GM12878 (cell line): ENCODE results near the gene MARCHF4. TPM values are rescaled to one million over a fixed set of nuclear protein-coding genes. Genes with fewer than 3 reads are reported as not detected.

Experiments
- ATAC-seq: fragments of 200-7000 bp; cut with Tn5 transposase; 3 replicates; pipeline ENCODE4 v1.9.1; 2020; ENCODE audit warnings: mild to moderate bottlenecking, moderate library complexity
- BruUV-seq: library from RNA; stranded (reverse); fragments of 400-500 nt; replicated peaks from 2 replicates; lab custom pipeline; 2021; lab: Mats Ljungman, UMichigan
- CTCF ChIA-PET: fragments of 300-600 bp; sonication (Branson Sonifier 250); formaldehyde crosslinking; extraction: SDS; loops from one replicate; lab custom pipeline; 2021; ENCODE audit warnings: inconsistent platforms; lab: Yijun Ruan, JAX
- POLR2A ChIA-PET: fragments of 350-600 bp; formaldehyde crosslinking; extraction: SDS; loops from one replicate; lab custom pipeline; 2021; ENCODE audit warnings: inconsistent platforms; lab: Charles Lee
- RAD21 ChIA-PET: fragments of 300-600 bp; sonication (Branson Sonifier 250); formaldehyde crosslinking; loops from one replicate; lab custom pipeline; 2023; ENCODE audit warnings: antibody characterized with exemption; ENCODE audit not compliant: unreplicated experiment; lab: Charles Lee
- SMC1A ChIA-PET: fragments of 300-600 bp; sonication (Branson Sonifier 250); formaldehyde crosslinking; loops from one replicate; lab custom pipeline; 2023; ENCODE audit not compliant: unreplicated experiment, uncharacterized antibody; lab: Charles Lee
- DNase-seq: peaks from one replicate; pipeline ENCODE4 v3.0.0-alpha.2; 2011; ENCODE audit warnings: low read depth, low spot score
- FAIRE-seq: peaks from 3 replicates; lab custom pipeline; 2011; peaks lifted over from hg19 to GRCh38; lab: Jason Lieb, UNC
- H2AFZ ChIP-seq: 2 replicates; pipeline ENCODE4 v1.6.0; 2011; ENCODE audit warnings: low read depth, low read length, control low read depth; ENCODE audit not compliant: control insufficient read depth
- H3K27ac ChIP-seq: 2 replicates; pipeline ENCODE4 v1.5.1; 2011; ENCODE audit warnings: control low read depth; ENCODE audit not compliant: control insufficient read depth, insufficient read depth
- H3K27me3 ChIP-seq, 2 experiments: replicated peaks in 1 of 2; 2 replicates each; pipeline versions ENCODE4 v1.6.0 to v1.6.1; 2011; ENCODE audit warnings: low read length in 1 of 2; ENCODE audit not compliant: control insufficient read depth in 2 of 2, insufficient read depth in 2 of 2
- H3K36me3 ChIP-seq, 2 experiments: 2 replicates each; pipeline ENCODE4 v1.5.1; 2011; ENCODE audit warnings: low read length in 1 of 2; ENCODE audit not compliant: control insufficient read depth in 2 of 2, insufficient read depth in 2 of 2
- H3K4me1 ChIP-seq: 2 replicates; pipeline ENCODE4 v1.6.1; 2011; ENCODE audit warnings: mild to moderate bottlenecking, low read length, moderate library complexity, mixed read lengths; ENCODE audit not compliant: control insufficient read depth, insufficient read depth
- H3K4me2 ChIP-seq: 2 replicates; pipeline ENCODE4 v1.6.0; 2011; ENCODE audit warnings: control low read depth; ENCODE audit not compliant: control insufficient read depth, insufficient read depth
- H3K4me3 ChIP-seq: fragments of 200-600 bp; sonication (generic); 2 replicates; pipeline ENCODE4 v1.5.1; 2016
- H3K79me2 ChIP-seq: 2 replicates; pipeline ENCODE4 v1.6.0; 2011; ENCODE audit warnings: low read length; ENCODE audit not compliant: control insufficient read depth, insufficient read depth
- H3K9ac ChIP-seq: 2 replicates; pipeline ENCODE4 v1.8.0; 2011; ENCODE audit warnings: low read length, control low read depth, mixed read lengths; ENCODE audit not compliant: control insufficient read depth, insufficient read depth
- H3K9me3 ChIP-seq: replicated peaks from 3 replicates; pipeline ENCODE4 v1.5.1; 2011; ENCODE audit warnings: mild to moderate bottlenecking, low read length; ENCODE audit not compliant: control insufficient read depth, insufficient read depth
- H4K20me1 ChIP-seq: 2 replicates; pipeline ENCODE4 v1.6.0; 2011; ENCODE audit not compliant: control insufficient read depth, insufficient read depth
- CEBPZ ChIP-seq: fragments of 150-350 bp; IDR thresholded peaks from 2 replicates; pipeline ENCODE4 v1.6.1; 2016; ENCODE audit warnings: low read depth, low read length
- ESRRA ChIP-seq: IDR thresholded peaks from 2 replicates; pipeline ENCODE4 v1.6.1; 2012; ENCODE audit warnings: mild to moderate bottlenecking, low read length, improper control_type of control experiment
- EZH2 ChIP-seq: IDR thresholded peaks from 2 replicates; pipeline ENCODE4 v1.6.1; 2012; ENCODE audit warnings: low read depth, mild to moderate bottlenecking, control low read depth, inconsistent platforms, low read length, borderline replicate concordance; ENCODE audit not compliant: control insufficient read depth
- KDM1A ChIP-seq: fragments of 200-600 bp; sonication (generic); IDR thresholded peaks from 2 replicates; pipeline ENCODE4 v1.6.1; 2016; ENCODE audit warnings: borderline replicate concordance
- MEF2B ChIP-seq: fragments of 450-650 bp; IDR thresholded peaks from 2 replicates; pipeline ENCODE4 v1.6.1; 2018; ENCODE audit warnings: mild to moderate bottlenecking, moderate library complexity; ENCODE audit not compliant: partially characterized antibody, poor library complexity, severe bottlenecking
- MTA2 ChIP-seq: fragments of 450-650 bp; IDR thresholded peaks from 2 replicates; pipeline ENCODE4 v1.6.1; 2016; ENCODE audit warnings: low read depth, mild to moderate bottlenecking, moderate library complexity
- MTA3 ChIP-seq: IDR thresholded peaks from 2 replicates; pipeline ENCODE4 v1.6.1; 2012; ENCODE audit warnings: low read length, inconsistent platforms, borderline replicate concordance
- MYC ChIP-seq: IDR thresholded peaks from 2 replicates; pipeline ENCODE4 v1.6.1; 2011; ENCODE audit warnings: mild to moderate bottlenecking, low read length, moderate library complexity, inconsistent platforms; ENCODE audit not compliant: insufficient read depth, insufficient replicate concordance, insufficient read length, severe bottlenecking
- POLR2AphosphoS2 ChIP-seq: IDR thresholded peaks from 2 replicates; pipeline ENCODE4 v1.6.1; 2011; ENCODE audit warnings: low read depth, mild to moderate bottlenecking, low read length, improper control_type of control experiment, moderate library complexity
- WGBS: methylation state at CpG from one replicate; pipeline ENCODE4 v1.1.6; 2016; ENCODE audit warnings: low lambda C conversion rate; ENCODE audit not compliant: insufficient replicate concordance, insufficient coverage; ENCODE audit errors: missing lambda C conversion rate; 5-methylcytosine and 5-hydroxymethylcytosine counted together
- in situ Hi-C: fragments of 300-500 bp; cut with MboI; formaldehyde crosslinking; loops from 9 replicates; pipeline ENCODE4 v1.14.3; 2018; ENCODE audit warnings: mixed read lengths
- intact Hi-C: fragments of 100-400 bp; cut with micrococcal nuclease; formaldehyde crosslinking; loops from one replicate; pipeline ENCODE4 v1.14.2; 2022; ENCODE audit not compliant: unreplicated experiment
- polyA plus RNA-seq, 11 experiments: library from polyadenylated mRNA; depleted of rRNA in 4 of 11; unstranded in 6 of 11; stranded (reverse) in 5 of 11; fragments of >200 nt; fragmentation: Nextera tagmentation in 4 of 11; fragmentation: Illumina TruSeq in 1 of 11; extraction: Ambion mirVana in 4 of 11; extraction: Trizol in 1 of 11; gene quantifications; 1 replicate in 1 of 11; 2 replicates in 10 of 11; pipeline versions ENCODE4 v1.2.1 to v1.2.3, GENCODE V29; 2011 to 2016; ENCODE audit warnings: inconsistent platforms in 2 of 11, missing spikeins in 2 of 11, low read depth in 1 of 11
- total RNA-seq, 4 experiments: library from RNA; depleted of rRNA in 3 of 4; stranded (reverse); fragments of >200 nt in 3 of 4; fragmentation: Illumina TruSeq in 1 of 4; extraction: Trizol in 1 of 4; gene quantifications; 2 replicates each; pipeline versions ENCODE4 v1.2.1 to v1.2.3, GENCODE V29; 2013 to 2021
- TF ChIP-seq, protein P1 (sequence below): IDR thresholded peaks from 2 replicates; pipeline ENCODE4 v1.6.1; 2012; ENCODE audit warnings: low read depth, low read length, improper control_type of control experiment
- TF ChIP-seq, protein P2 (sequence below): fragments of 450-650 bp; IDR thresholded peaks from 2 replicates; pipeline ENCODE4 v1.6.1; 2016; ENCODE audit warnings: mild to moderate bottlenecking
- TF ChIP-seq, protein P3 (sequence below): fragments of 450-650 bp; IDR thresholded peaks from 2 replicates; pipeline ENCODE4 v1.6.1; 2017; ENCODE audit warnings: mild to moderate bottlenecking
- TF ChIP-seq, protein P4 (sequence below): IDR thresholded peaks from 2 replicates; pipeline ENCODE4 v1.6.1; 2011; ENCODE audit warnings: borderline replicate concordance, low read depth, mild to moderate bottlenecking, moderate library complexity, low read length; ENCODE audit not compliant: insufficient read depth, poor library complexity, severe bottlenecking

Gene MARCHF4
- total and polyA plus RNA-seq, 10 of the 15 experiments (the other 5 are each of a cell fraction or from before 2014, with no cell fraction given) = not detected

DNA sequence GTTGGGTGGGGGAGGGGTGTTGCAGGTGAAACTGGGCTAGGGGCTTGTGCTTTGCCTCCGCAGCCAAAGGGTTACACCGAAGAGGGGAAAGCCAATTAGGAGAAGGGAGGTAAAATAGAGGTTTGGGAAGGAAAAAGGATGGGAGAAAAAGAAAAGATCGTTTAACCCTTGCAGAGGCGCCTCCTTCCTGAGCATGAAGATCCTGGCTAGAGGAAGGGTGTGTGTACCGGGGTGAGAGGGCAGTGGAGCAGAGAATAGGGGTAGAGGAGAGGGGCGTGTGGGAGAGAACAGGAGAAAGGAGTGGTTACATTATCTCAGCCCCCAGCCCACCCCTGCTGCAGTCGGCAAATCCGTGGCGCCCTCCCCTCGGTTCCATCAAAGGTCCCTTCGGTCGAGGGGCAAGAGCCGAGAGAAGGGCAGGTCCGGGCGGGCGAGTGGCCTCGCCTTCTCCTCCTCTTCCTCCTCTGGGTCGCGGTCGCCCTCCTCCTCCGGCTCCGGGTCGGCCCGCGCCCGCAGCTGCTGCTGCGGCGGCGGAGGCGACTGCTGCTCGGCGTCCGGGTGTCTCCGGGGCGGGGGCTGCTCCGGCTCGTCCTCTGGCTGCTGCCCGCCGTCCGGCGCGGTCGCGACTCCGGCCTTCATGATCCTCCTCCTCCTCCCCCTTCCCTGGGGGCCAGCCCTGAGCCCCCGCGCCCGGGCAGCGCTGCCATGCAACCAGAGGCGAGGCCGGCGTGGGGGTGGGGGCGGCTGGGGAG, 1.1 kb downstream of the MARCHF4 start:
- Histone ChIP-seq H3K4me3 (no peak overlapping the region), H3K27me3 (peaks cover 4 to 6% of the 10 kb centered on the region in 2 experiments; a peak in 3 of 4 replicates), H2AFZ (no peak overlapping the region), H3K79me2 (no peaks in the 10 kb centered on the region), H3K9ac (no peak overlapping the region), H4K20me1 (no peaks in the 10 kb centered on the region), H3K4me2 (no peak overlapping the region), H3K36me3 (no peaks in the 10 kb centered on the region), H3K27ac (no peak overlapping the region), H3K9me3 (no peaks in the 10 kb centered on the region), H3K4me1 (no peaks in the 10 kb centered on the region)
- CTCF ChIA-PET = no interaction called here
- ATAC-seq = no peak
- WGBS = 31% methylated on average over 43 of the region's 53 CpGs
- FAIRE-seq = no peak
- no TSS peak for BruUV-seq
- SMC1A ChIA-PET = no interaction called here
- POLR2A ChIA-PET = no interaction called here
- DNase-seq = no peak
- intact Hi-C loops (no loop called here), in situ Hi-C loops (no loop called here)
- RAD21 ChIA-PET = no interaction called here
- TF ChIP-seq CEBPZ (no peak), KDM1A (no peak), MYC (no peak), POLR2AphosphoS2 (no peak), MTA3 (no peak), MEF2B (no peak), MTA2 (no peak), ESRRA (no peak), EZH2 (no peak)
- TF ChIP-seq, protein P1, sequence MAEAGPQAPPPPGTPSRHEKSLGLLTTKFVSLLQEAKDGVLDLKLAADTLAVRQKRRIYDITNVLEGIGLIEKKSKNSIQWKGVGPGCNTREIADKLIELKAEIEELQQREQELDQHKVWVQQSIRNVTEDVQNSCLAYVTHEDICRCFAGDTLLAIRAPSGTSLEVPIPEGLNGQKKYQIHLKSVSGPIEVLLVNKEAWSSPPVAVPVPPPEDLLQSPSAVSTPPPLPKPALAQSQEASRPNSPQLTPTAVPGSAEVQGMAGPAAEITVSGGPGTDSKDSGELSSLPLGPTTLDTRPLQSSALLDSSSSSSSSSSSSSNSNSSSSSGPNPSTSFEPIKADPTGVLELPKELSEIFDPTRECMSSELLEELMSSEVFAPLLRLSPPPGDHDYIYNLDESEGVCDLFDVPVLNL = no peak
- TF ChIP-seq, protein P2, sequence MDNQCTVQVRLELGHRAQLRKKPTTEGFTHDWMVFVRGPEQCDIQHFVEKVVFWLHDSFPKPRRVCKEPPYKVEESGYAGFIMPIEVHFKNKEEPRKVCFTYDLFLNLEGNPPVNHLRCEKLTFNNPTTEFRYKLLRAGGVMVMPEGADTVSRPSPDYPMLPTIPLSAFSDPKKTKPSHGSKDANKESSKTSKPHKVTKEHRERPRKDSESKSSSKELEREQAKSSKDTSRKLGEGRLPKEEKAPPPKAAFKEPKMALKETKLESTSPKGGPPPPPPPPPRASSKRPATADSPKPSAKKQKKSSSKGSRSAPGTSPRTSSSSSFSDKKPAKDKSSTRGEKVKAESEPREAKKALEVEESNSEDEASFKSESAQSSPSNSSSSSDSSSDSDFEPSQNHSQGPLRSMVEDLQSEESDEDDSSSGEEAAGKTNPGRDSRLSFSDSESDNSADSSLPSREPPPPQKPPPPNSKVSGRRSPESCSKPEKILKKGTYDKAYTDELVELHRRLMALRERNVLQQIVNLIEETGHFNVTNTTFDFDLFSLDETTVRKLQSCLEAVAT = no peak
- TF ChIP-seq, protein P3, sequence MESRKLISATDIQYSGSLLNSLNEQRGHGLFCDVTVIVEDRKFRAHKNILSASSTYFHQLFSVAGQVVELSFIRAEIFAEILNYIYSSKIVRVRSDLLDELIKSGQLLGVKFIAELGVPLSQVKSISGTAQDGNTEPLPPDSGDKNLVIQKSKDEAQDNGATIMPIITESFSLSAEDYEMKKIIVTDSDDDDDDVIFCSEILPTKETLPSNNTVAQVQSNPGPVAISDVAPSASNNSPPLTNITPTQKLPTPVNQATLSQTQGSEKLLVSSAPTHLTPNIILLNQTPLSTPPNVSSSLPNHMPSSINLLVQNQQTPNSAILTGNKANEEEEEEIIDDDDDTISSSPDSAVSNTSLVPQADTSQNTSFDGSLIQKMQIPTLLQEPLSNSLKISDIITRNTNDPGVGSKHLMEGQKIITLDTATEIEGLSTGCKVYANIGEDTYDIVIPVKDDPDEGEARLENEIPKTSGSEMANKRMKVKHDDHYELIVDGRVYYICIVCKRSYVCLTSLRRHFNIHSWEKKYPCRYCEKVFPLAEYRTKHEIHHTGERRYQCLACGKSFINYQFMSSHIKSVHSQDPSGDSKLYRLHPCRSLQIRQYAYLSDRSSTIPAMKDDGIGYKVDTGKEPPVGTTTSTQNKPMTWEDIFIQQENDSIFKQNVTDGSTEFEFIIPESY = no peak
- TF ChIP-seq, protein P4, sequence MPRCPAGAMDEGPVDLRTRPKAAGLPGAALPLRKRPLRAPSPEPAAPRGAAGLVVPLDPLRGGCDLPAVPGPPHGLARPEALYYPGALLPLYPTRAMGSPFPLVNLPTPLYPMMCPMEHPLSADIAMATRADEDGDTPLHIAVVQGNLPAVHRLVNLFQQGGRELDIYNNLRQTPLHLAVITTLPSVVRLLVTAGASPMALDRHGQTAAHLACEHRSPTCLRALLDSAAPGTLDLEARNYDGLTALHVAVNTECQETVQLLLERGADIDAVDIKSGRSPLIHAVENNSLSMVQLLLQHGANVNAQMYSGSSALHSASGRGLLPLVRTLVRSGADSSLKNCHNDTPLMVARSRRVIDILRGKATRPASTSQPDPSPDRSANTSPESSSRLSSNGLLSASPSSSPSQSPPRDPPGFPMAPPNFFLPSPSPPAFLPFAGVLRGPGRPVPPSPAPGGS = no peak
